Measurements from ENCODE around the gene PDZK1. TPM values are rescaled to one million over a fixed set of nuclear protein-coding genes. Genes with fewer than 3 reads are reported as not detected.

The PDZK1 gene
- total RNA-seq, 1 experiment from 2014 or later, result 3.4 TPM

DNA sequence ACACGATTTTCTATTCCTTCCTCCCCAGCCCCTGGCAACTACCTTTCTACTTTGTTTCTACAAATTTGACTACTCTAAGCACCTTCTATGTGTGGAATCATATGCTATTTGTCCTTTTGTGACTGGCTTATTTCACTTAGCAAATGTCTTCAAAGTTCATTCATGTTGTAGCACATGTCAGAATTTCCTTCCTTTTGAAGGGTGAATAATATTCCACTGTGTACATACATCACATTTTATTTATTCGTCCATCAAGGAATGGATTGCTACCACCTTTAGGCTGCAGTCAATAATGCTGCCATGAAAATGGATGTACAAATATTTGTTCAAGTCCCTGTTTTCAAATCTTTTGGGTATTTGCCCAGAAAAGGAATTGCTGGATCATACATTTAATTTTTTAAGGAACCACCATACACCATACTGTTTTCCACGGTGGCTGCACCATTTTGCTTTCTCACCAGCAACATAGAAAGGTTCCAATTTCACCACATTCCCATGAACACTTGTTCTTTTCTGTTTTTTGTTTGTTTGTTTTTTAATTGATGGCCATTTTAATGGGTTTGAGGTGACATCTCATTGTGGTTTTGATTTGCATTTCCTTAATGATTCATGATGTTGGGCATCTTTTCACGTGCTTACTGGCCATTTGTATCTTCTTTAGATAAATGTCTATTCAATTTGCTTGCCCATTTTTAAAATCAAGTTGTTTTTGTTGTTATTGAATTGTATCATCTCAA, 3.3 kb upstream of the PDZK1 start:
- Histone ChIP-seq H4K20me1 (ENCODE audit: insufficient read depth) (no peaks in the 10 kb centered on the region), H3K4me1 (replicated peaks; ENCODE audit: insufficient read depth) (peaks cover 32% of the 10 kb centered on the region), H2AFZ (no peak overlapping the region), H3K4me3 (no peak overlapping the region), H3K4me2 (no peak overlapping the region), H3F3A (ENCODE audit: insufficient read depth, low read depth) (peaks cover 30% of the 10 kb centered on the region), H3K27ac (no peak overlapping the region), H3K36me3 (ENCODE audit: low read depth) (no peaks in the 10 kb centered on the region), H3K79me2 (ENCODE audit: low read depth) (no peaks in the 10 kb centered on the region), H3K9me3 (ENCODE audit: insufficient read depth, low read depth) (no peaks in the 10 kb centered on the region), H3K27me3 (ENCODE audit: insufficient read depth, low read depth) (no peaks in the 10 kb centered on the region), H3K9me2 (ENCODE audit: insufficient read depth) (no peaks in the 10 kb centered on the region)
- no peak for TF ChIP-seq EZH2 (IDR thresholded peaks at IDR 0.05; ENCODE audit: low read depth)
- TF ChIP-seq, protein P1, sequence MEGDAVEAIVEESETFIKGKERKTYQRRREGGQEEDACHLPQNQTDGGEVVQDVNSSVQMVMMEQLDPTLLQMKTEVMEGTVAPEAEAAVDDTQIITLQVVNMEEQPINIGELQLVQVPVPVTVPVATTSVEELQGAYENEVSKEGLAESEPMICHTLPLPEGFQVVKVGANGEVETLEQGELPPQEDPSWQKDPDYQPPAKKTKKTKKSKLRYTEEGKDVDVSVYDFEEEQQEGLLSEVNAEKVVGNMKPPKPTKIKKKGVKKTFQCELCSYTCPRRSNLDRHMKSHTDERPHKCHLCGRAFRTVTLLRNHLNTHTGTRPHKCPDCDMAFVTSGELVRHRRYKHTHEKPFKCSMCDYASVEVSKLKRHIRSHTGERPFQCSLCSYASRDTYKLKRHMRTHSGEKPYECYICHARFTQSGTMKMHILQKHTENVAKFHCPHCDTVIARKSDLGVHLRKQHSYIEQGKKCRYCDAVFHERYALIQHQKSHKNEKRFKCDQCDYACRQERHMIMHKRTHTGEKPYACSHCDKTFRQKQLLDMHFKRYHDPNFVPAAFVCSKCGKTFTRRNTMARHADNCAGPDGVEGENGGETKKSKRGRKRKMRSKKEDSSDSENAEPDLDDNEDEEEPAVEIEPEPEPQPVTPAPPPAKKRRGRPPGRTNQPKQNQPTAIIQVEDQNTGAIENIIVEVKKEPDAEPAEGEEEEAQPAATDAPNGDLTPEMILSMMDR (conservative IDR thresholded peaks at IDR 0.05), result no peak
- POLR2A ChIA-PET (ENCODE audit: unreplicated experiment), result interaction anchor here (0.5 to 0.6 kb wide), 2 partner anchors 10 to 62 kb away, joined by 4 to 6 read pairs; no protein-coding TSS in a partner anchor
- CTCF ChIA-PET, result no interaction called here
- no TSS peak for BruUV-seq (replicated peaks)
- intact Hi-C loops (cut with micrococcal nuclease; ENCODE audit: unreplicated experiment), result no loop called here
- DNase-seq, result no peak

DNA sequence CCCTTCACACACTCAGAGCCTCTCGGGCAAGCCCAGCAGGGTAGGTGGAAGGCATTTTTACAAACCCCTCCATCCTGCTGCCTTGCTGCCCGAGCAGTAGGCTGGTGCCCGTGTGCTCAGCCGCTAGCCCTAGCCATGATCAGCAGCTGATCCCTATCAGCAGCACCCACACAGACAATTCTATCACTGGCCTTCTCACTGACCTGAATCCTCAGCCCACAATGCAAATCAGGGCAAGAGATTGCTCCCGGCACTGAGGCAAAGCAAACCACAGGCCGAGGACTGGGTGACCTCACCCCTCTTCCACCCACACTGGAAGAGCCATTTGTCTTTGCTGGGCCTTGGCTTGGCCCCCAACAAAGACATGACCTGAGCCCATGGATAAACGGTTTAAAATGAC, 895 bp upstream of the PDZK1 start:
- Histone ChIP-seq H3K4me1 (replicated peaks; ENCODE audit: insufficient read depth) (peaks cover 39% of the 10 kb centered on the region), H3K9me2 (ENCODE audit: insufficient read depth) (no peaks in the 10 kb centered on the region), H3F3A (ENCODE audit: insufficient read depth, low read depth) (peaks cover 33% of the 10 kb centered on the region), H3K79me2 (ENCODE audit: low read depth) (no peaks in the 10 kb centered on the region), H3K27ac (peak overlapping the region; percentile 68; the same call in 1 of the 2 replicates), H2AFZ (no peak overlapping the region), H3K36me3 (ENCODE audit: low read depth) (no peaks in the 10 kb centered on the region), H3K4me2 (peak overlapping the region; percentile 42), H3K27me3 (ENCODE audit: insufficient read depth, low read depth) (no peaks in the 10 kb centered on the region), H3K9me3 (ENCODE audit: insufficient read depth, low read depth) (no peaks in the 10 kb centered on the region), H4K20me1 (ENCODE audit: insufficient read depth) (no peaks in the 10 kb centered on the region), H3K4me3 (no peak overlapping the region)
- DNase-seq, result peak in 1 of 2 experiments; percentile 36
- no TSS peak for BruUV-seq (replicated peaks)
- POLR2A ChIA-PET (ENCODE audit: unreplicated experiment), result no interaction called here
- intact Hi-C loops (cut with micrococcal nuclease; ENCODE audit: unreplicated experiment), result no loop called here
- CTCF ChIA-PET, result interaction anchor here (0.6 kb wide), 1 partner anchor 189 kb away, joined by 3 read pairs; no protein-coding TSS in a partner anchor
- TF ChIP-seq EZH2 (IDR thresholded peaks at IDR 0.05; ENCODE audit: low read depth), result no peak
- TF ChIP-seq, protein P1 (conservative IDR thresholded peaks at IDR 0.05), result no peak

DNA sequence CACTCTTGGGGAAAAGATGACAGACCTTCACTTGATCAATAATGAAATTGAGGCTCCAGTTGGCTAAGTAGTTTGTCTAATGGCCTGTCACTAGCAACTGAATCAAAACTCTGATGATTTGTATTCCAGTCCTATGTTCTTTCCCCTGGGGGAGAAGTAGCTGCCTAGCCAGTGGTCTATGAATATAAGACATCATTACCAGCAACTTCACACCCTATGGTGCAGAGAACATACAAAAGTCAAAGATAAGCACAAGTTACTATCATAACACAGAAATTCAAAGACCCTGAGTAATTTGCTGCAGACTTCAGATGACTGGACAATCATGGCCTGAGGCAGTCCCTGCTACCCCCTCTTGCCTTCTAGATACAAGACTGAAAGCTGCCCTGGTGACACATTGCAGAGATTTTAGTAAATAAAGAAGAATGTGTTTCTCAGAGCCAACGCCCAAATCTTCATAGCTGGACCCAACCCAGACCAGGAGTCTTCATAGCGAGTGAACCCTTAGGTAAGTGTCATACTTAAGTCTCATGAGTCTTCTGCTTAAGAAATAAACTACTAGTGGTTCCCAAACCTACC, 993 bp downstream of the PDZK1 start:
- Histone ChIP-seq H4K20me1 (ENCODE audit: insufficient read depth) (no peaks in the 10 kb centered on the region), H3F3A (ENCODE audit: insufficient read depth, low read depth) (peaks cover 27% of the 10 kb centered on the region), H3K9me3 (ENCODE audit: insufficient read depth, low read depth) (no peaks in the 10 kb centered on the region), H3K79me2 (ENCODE audit: low read depth) (no peaks in the 10 kb centered on the region), H3K27me3 (ENCODE audit: insufficient read depth, low read depth) (no peaks in the 10 kb centered on the region), H3K27ac (peak overlapping the region; percentile 68), H3K4me3 (no peak overlapping the region), H3K36me3 (ENCODE audit: low read depth) (no peaks in the 10 kb centered on the region), H2AFZ (no peak overlapping the region), H3K4me2 (peak overlapping the region; percentile 42), H3K9me2 (ENCODE audit: insufficient read depth) (no peaks in the 10 kb centered on the region), H3K4me1 (replicated peaks; ENCODE audit: insufficient read depth) (peaks cover 39% of the 10 kb centered on the region)
- no TSS peak for BruUV-seq (replicated peaks)
- DNase-seq, result peak; percentile 83 to 99
- CTCF ChIA-PET, result no interaction called here
- POLR2A ChIA-PET (ENCODE audit: unreplicated experiment), result interaction anchor here (0.6 kb wide), 1 partner anchor 15 kb away, joined by 14 read pairs; no protein-coding TSS in a partner anchor
- TF ChIP-seq EZH2 (IDR thresholded peaks at IDR 0.05; ENCODE audit: low read depth), result no peak
- TF ChIP-seq, protein P1 (conservative IDR thresholded peaks at IDR 0.05), result no peak
- intact Hi-C loops (cut with micrococcal nuclease; ENCODE audit: unreplicated experiment), result no loop called here

All from PC-9 (cell line).